NCI-H510A treated with DMSO at 0.1 percent for 48 hours (cell line): Measurements from ENCODE around the gene UNKL.
A peak's percentile ranks its signal among the peaks of the same experiment; 100 is the strongest.

Source experiments
- DNase-seq: peaks from one replicate; lab custom pipeline; 2025; lab: John Stamatoyannopoulos, UW

The UNKL gene

GRCh38 chr16:1375741-1376410, 38.6 kb downstream of the UNKL start:
- no peak for DNase-seq

- no peak for DNase-seq
Observed at GRCh38 chr16:1375298-1375640, 39.2 kb downstream of the UNKL start.

GRCh38 chr16:1374418-1375297, 39.8 kb downstream of the UNKL start:
- no peak for DNase-seq

GRCh38 chr16:1372292-1372950, 42.1 kb downstream of the UNKL start:
- no peak for DNase-seq

- DNase-seq = no peak
Observed at GRCh38 chr16:1371054-1371978, 43.2 kb downstream of the UNKL start.

- peak; percentile 85 for DNase-seq
Observed at GRCh38 chr16:1367486-1368174, 46.9 kb downstream of the UNKL start.

- peak; percentile 74 for DNase-seq
Observed at GRCh38 chr16:1366712-1367299, 47.7 kb downstream of the UNKL start.

GRCh38 chr16:1366060-1366711, 48.3 kb downstream of the UNKL start:
- DNase-seq = no peak

GRCh38 chr16:1364510-1364909, 50.0 kb downstream of the UNKL start:
- DNase-seq = no peak

- peak; percentile 34 for DNase-seq
Observed at GRCh38 chr16:1363501-1364041, 50.9 kb downstream of the UNKL start.

GRCh38 chr16:1362807-1363206, 51.7 kb downstream of the UNKL start:
- no peak for DNase-seq

GRCh38 chr16:1361685-1362360, 52.7 kb downstream of the UNKL start:
- no peak for DNase-seq

- no peak for DNase-seq
Observed at GRCh38 chr16:1357906-1358566, 56.5 kb downstream of the UNKL start.

GRCh38 chr16:1356061-1356900, 58.2 kb downstream of the UNKL start:
- no peak for DNase-seq

GRCh38 chr16:1355591-1355990, 58.9 kb downstream of the UNKL start:
- no peak for DNase-seq

- no peak for DNase-seq
Observed at GRCh38 chr16:1354815-1355540, 59.5 kb downstream of the UNKL start.
